ENCODE measurements around the gene OPN4.

The OPN4 gene

GRCh38 chr10:86699991-86700840, 45.9 kb downstream of the OPN4 start:
- no peak for DNase-seq

GRCh38 chr10:86700851-86701617, 46.7 kb downstream of the OPN4 start:
- no peak for DNase-seq

- no peak for DNase-seq
Measured at GRCh38 chr10:86703176-86703575, 48.8 kb downstream of the OPN4 start.

- no peak for DNase-seq
Measured at GRCh38 chr10:86705139-86705538, 50.8 kb downstream of the OPN4 start.

- no peak for DNase-seq
Measured at GRCh38 chr10:86705905-86706304, 51.6 kb downstream of the OPN4 start.

GRCh38 chr10:86706401-86706841, 52.1 kb downstream of the OPN4 start:
- DNase-seq: no peak

- no peak for DNase-seq
Measured at GRCh38 chr10:86706977-86707376, 52.6 kb downstream of the OPN4 start.

GRCh38 chr10:86707505-86707904, 53.2 kb downstream of the OPN4 start:
- DNase-seq: no peak

GRCh38 chr10:86708068-86708782, 53.9 kb downstream of the OPN4 start:
- DNase-seq: no peak

- no peak for DNase-seq
Measured at GRCh38 chr10:86708783-86709380, 54.5 kb downstream of the OPN4 start.

GRCh38 chr10:86709396-86710185, 55.2 kb downstream of the OPN4 start:
- no peak for DNase-seq

GRCh38 chr10:86710987-86711512, 56.7 kb downstream of the OPN4 start:
- no peak for DNase-seq

GRCh38 chr10:86711513-86712316, 57.4 kb downstream of the OPN4 start:
- no peak for DNase-seq

- no peak for DNase-seq
Measured at GRCh38 chr10:86712317-86712707, 58.0 kb downstream of the OPN4 start.

GRCh38 chr10:86715156-86715795, 60.9 kb downstream of the OPN4 start:
- no peak for DNase-seq

- no peak for DNase-seq
Measured at GRCh38 chr10:86715836-86716235, 61.5 kb downstream of the OPN4 start.

All from NCI-H187 treated with DMSO at 0.1 percent for 48 hours (cell line).